IPS DF 19.7 (cell line): ENCODE measurements around the gene KIF19.

Experiments used
- DNase-seq: peaks from one replicate; pipeline ENCODE4 v3.0.0-alpha.2; 2013; ENCODE audit warnings: low read depth, low spot score

KIF19 gene

DNA sequence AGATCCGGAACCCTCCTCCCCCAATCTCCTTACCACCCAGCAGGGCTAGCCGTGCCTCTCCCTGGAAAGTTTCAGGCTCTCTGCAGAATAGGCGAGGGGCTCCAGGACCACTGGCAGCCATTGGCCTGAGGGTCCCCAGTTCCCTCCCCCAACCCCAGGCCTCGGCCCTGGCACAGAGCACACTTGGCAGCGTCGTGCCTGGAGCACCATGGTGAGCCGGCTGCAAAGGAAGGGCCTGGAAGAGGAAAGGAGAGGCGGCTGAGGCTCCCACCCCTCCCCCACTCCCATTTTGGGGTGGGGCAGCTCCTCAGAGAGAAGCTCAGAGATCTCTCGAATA, 36.0 kb downstream of the KIF19 start:
- DNase-seq = no peak

GRCh38 chr17:74362810-74363498, 36.9 kb downstream of the KIF19 start:
- DNase-seq = no peak

DNA sequence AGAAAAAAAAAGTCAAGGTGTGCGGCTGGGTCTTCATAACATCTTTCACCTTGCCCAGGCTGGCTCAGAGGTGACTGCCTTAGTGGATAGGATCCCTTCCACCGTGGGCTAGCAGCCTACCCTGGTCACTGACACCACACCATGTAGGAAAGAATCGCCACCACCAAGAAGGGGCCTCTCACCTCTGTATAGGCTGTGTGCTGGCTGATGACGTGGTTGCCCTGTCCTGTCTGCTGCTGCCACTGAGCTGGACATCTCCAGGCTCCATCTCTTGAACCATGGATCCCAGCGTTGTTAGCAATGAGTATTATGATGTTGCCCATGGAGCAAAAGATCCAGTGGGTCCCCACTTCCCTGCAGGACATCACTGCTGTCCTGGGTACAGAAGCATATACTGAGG, 41.2 kb downstream of the KIF19 start, which contains the start of gene GPR142:
Gene GPR142 (plus strand): TSS at position 301 of the 400 bp plus-strand sequence. CDS start 2,035 bp downstream, outside the sequence.
- DNase-seq = no peak

DNA sequence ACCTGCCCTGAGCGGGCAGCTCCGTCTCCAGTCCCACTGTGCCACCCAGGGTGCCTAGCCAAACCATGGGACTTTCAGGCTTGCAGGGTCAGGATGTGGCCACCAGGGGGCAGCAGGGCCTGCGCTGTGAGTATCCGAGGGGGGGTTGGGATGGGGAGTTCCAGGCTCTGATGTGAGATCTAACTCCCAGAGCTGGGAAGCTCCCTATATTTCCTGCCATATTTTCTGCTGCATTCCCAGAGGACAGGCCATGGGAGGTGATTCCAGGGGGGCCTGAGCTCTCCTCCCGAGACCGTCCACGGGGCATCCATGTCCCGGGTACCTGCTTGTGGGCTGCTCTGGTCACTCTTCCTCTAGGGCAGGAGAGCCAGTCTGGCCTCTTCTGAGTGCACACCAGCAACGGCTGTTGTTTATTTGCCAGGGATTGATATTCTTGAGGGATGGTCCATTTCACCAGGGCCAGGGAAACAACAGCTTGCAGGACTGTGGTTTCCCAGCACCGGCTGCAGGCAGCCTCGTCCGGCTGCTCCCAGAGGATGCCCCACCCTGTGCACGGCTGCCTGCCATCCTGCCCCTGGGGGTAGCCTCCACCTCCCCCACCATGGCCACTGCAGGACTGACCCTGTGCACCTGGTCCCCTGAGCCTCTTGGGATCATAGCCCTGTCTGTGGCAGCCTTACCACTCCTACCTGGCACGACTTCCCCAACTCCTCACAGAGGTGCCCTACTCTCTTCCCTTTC, 42.5 kb downstream of the KIF19 start:
- no peak for DNase-seq

DNA sequence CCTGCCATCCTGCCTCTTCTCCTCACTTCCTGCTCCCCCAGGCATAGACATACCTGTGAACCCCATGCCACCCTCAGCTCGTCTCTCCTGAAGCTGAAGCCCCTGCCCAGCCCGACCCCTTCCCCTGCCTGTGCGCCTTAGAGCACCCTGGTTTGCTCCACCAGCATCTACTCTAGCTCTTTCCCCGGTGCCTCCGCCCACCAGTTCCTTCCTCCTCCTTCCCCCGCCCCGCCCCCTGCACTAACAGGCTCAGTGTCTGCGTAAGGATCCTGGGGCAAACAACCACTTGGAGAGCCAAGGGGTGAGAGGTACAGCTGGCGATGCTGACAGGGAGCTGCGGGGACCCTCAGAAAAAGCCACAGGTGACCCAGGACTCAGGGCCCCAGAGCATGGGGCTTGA, 43.2 kb downstream of the KIF19 start:
- DNase-seq = no peak

DNA sequence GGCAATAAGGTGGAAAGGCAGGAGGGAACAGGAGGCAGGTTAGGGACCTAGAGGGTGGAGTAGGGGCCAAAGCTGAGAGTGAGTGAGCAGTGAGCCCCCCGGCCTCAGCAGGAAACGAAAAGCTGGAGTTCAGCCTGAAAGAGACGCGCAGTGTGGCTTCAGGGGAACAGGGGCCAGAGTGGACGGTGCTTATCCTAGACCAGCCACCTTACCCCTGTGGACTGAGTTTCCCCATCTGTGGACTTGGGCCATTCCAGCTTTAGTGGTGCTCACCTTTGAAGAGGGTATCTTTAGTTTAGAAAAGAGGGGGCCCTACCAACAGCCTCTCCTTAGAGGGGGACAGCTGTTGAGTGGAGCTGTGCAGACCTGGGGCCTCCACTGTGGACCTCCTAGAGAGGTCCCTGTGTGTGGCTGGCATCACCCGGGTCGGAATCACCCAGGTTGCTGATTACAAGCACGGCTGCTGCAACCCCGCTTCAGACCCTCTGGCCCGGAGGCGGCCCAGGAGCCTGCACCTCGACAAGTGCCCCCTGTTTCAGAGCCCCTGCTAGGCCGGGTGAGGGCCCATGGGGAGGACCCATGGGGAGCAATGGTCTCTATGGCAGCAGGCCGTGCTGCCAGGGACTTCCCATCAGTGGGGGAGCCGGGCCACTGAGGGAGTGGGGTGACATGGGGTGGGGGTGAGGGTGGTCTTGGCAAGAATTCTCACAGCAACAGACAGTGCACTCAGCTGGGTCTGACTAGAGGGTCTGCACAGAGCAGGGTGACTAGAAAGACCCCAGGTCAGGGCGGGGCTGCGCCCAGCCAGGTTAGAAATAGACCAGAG, 43.9 kb downstream of the KIF19 start:
- DNase-seq = no peak

DNA sequence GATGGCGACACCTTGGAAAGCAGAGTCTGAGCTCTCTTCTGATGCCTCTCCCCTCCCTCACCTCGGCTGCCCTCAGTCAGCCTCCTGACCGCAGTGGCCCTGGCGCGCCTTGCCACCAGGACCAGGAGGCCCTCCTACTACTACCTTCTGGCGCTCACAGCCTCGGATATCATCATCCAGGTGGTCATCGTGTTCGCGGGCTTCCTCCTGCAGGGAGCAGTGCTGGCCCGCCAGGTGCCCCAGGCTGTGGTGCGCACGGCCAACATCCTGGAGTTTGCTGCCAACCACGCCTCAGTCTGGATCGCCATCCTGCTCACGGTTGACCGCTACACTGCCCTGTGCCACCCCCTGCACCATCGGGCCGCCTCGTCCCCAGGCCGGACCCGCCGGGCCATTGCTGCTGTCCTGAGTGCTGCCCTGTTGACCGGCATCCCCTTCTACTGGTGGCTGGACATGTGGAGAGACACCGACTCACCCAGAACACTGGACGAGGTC, 45.7 kb downstream of the KIF19 start:
- DNase-seq = no peak

DNA sequence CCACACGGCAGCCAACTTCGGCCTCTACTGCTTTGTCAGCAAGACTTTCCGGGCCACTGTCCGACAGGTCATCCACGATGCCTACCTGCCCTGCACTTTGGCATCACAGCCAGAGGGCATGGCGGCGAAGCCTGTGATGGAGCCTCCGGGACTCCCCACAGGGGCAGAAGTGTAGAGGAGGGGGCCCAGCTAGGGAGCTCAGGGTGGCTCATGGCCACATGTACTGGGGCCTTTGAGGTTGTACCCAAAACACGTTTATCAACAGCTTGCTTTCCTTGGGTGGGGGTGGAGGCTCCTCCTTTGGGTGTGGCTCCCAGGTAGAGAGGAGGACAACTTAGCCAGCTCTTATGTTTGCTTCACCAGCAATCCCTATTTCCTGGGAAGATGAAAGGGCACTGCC, 46.4 kb downstream of the KIF19 start:
- DNase-seq = no peak

DNA sequence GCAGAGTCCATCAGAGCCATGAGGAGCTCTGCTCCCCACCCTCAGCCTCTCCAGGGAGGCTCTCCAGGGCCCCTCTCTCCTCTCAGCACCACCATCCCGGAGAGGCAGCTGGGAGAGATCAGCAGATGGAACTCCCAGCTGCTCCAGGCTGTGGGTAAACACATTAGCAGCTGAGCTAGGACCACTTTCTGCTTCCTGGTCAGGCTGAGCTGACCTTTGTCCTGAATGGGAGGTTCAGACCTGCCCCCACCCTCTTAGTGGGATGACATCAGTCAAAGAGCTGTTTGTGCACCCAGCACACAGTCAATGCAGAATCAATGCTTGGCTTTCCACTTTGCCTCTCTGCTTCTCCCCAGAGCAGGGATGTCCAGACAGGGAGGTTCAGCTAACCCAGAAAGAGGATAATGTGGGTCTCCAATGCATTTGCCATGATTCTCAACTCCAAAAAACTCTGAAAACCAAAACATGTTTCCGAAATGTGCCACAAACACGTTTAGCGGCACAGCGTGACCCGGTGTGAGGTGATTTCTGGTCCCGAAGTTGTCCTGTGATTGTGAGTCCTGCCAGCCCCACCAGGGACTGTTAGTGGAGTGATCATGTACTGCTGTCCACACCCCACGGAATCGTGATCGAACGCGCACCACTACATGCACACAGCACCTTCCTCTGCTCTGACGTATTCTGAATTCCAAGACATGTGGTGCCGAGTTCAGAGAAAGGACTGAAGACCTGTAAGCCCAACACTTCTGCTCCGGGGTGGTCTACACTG, 48.0 kb downstream of the KIF19 start:
- DNase-seq = no peak

GRCh38 chr17:74374858-74375257, 48.8 kb downstream of the KIF19 start:
- DNase-seq = no peak

GRCh38 chr17:74379495-74380085, 53.6 kb downstream of the KIF19 start:
- DNase-seq = no peak

DNA sequence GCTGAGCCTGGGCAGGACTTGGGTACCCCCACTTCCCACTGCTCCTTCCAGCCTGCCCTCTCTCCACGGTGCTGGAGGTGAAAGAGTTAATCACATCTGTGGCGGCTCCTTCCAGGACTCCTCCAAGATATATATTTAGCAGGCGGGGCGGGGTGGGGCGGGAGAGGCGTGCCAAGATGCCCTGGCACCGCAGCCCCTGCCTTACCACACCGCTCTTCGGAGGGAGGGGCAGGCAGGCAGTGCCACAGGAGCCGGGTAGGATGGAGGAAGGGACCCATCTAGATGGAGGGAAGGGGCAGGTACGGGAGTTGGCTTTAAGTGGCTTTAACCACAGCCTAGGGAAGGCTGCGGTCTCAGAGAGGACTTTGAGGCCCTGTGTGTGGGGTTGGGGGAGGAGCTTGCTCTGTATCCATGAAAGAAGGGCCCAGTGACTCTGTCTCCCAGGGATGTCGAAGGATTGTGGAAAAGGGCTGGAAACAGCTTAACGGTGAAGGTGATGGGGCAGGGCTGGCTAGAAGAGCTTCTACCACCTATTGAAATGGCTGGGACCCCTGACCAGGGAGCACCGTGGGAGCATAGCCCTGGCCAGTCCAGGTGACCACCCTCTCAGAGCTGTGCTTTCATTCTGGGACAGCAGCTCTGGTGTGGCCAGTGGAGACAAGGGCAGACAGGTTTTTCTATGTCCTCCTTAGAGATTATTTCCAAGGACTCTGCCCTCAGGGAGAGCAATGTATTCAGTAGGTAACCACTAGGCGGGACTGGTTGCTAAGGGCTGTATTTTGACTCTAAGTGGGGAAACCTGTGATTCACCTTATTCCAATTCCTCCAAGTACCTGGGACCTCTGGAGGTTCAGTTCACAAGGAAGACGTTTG, 54.3 kb downstream of the KIF19 start:
- no peak for DNase-seq

- no peak for DNase-seq
These were observed 55.2 kb downstream of the KIF19 start for GRCh38 chr17:74380959-74381808.

DNA sequence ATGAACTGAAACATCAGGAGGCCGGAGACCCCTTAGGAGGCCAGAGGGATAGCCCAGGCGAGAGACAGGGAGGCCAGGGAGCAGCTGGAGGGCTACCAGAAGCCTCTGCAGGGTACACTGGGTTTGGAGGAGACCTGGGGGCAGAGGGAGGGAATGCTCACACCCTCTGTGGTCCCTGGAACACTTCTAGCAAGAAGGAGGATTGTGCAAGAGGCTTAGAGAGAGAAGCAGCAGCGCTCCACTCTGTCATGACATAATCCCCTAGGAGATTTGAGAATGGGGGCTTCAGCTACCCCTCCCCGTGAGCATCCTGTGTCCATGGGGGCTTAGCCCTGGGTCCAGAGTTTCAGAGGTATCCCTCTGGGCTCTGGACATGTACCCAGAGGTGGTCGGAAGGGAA, 57.1 kb downstream of the KIF19 start:
- no peak for DNase-seq

DNA sequence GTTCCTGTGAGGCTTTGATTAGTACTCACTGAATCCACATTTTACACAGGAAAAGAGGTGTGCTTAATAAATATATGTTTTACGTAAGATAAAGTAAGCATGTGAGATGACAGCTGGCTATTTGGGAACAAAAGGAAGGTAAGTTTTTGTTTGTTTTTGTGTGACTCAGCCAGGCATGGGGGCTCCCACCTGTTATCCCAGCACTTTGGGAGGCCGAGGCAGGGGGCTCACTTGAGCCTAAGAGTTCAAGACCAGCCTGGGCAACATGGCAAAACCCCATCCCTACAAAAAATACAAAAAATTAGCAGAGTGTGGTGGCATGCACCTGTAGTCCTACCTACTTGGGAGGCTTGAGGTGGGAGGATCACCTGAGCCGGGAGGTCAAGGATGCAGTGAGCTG, 59.2 kb downstream of the KIF19 start:
- DNase-seq = no peak

- no peak for DNase-seq
These were observed 60.4 kb downstream of the KIF19 start for GRCh38 chr17:74386386-74386785.

DNA sequence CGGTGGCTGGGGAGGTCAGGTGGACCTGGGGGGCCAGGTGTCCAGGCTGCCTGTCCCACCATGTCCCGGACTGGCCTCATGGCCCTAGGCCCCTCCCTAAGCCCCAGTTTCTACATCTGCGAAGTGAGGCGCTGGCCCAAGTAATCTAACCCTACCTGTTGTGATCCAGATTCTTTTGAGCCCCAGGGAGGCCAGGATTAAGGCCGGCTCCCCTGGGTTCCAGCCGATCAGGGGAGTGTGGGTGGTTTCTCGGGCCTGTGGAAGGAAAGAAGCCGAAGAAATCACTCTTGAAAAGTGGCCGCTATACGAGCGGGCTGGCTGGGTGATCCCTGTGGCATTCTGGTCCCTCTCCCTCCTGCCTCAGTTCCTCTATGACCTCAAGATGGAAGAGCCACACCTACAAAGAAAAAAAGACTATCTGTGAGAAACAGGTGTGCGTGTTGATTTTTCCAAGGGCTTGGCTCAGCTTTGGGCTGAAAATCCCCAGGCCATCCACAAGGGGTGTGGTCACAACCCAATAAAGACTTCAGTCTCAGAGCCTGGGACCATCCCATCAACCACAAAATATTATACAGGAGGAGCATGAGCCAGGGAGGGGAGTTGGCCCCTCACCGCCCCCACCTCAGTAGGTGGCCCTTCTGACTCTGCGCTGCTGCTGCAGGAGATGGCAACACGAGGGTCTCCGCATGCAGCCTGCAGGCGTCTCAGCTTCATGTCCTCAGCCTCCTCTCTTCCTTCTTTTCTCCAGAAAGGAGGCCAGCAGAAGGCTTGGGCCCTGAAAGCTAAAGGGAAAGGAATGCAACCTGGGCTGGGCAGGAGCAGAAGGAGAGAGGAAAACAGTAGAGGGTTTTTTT, 61.6 kb downstream of the KIF19 start:
- DNase-seq = no peak

- no peak for DNase-seq
These were observed 63.2 kb downstream of the KIF19 start for GRCh38 chr17:74389084-74389753.
